Ovary (tissue), 3 donors: Measurements from ENCODE around the gene MIPEP.

Experiments used
- CTCF ChIP-seq, 3 donors: fragments of 450-650 bp in 2 of 3; fragments of 200-600 bp in 1 of 3; IDR thresholded peaks; one replicate each; pipeline versions ENCODE4 v1.5.1 to v1.8.0; 2016 to 2022; ENCODE audit warnings: antibody characterized with exemption in 3 of 3, mild to moderate bottlenecking in 1 of 3
- POLR2A ChIP-seq: fragments of 450-650 bp; IDR thresholded peaks from one replicate; pipeline ENCODE4 v1.6.1; 2017; ENCODE audit warnings: antibody characterized with exemption, mild to moderate bottlenecking, moderate library complexity
- donor health status: DM: no; HTN: no; CAD: no.

DNA sequence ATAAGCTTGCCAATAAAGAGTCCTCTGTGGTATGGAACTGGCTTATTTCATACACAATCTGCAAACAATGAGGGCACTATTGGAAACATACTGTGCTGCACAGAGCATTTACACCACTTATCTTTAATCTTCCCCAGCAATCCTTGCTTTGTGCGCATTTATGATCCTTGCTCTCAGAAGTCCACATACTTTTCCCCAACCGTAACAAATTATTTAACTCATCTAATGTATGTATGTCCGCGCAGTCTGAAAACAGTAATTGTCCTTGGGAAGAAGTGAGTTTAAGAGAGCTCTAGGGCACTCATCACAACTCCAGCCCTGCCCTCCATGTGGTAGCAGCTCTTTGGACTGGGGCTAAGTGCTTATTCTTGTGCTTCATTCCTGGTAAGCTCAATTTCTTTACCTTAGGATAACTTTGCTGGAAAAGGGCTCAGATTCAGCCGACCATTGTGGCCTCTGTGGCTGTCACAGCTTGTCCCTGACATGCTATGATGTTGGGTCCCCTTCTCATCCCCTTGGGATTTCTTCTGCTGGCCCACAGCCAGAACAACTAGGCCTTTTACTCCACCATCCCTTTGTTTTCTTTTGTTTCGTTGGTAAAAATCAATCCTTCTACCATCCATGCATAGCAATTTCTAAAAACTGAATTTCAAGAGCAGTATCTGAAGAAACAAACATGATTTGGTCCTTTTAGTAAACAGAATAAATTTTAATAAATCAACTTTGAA, 166.3 kb downstream of the MIPEP start:
- TF ChIP-seq CTCF (IDR thresholded peaks at IDR 0.05) (no peak), POLR2A (no peak)
